ENCODE data around the gene GRIA3.

The GRIA3 gene

GRCh38 chrX:123392921-123393320, 208.8 kb downstream of the GRIA3 start:
- no peak for TF ChIP-seq CTCF (IDR thresholded peaks at IDR 0.05; ENCODE audit: poor library complexity, severe bottlenecking)
- Histone ChIP-seq H3K4me1 (ENCODE audit: insufficient read depth, poor library complexity, severe bottlenecking) (no peaks in the 10 kb centered on the region), H3K9me3 (ENCODE audit: severe bottlenecking) (no peaks in the 10 kb centered on the region), H3K36me3 (ENCODE audit: low read depth) (no peaks in the 10 kb centered on the region), H3K4me3 (ENCODE audit: severe bottlenecking) (no peak overlapping the region), H3K27me3 (ENCODE audit: insufficient read depth, poor library complexity, severe bottlenecking) (no peaks in the 10 kb centered on the region), H3K27ac (ENCODE audit: poor library complexity, severe bottlenecking) (no peak overlapping the region)
- ATAC-seq (ENCODE audit: low read depth) (no peak), DNase-seq (ENCODE audit: low spot score) (no peak)

GRCh38 chrX:123399709-123400108, 215.6 kb downstream of the GRIA3 start:
- Histone ChIP-seq H3K36me3 (ENCODE audit: low read depth) (no peaks in the 10 kb centered on the region), H3K9me3 (ENCODE audit: severe bottlenecking) (no peaks in the 10 kb centered on the region), H3K27me3 (ENCODE audit: insufficient read depth, poor library complexity, severe bottlenecking) (no peaks in the 10 kb centered on the region), H3K4me3 (ENCODE audit: severe bottlenecking) (no peak overlapping the region), H3K27ac (ENCODE audit: poor library complexity, severe bottlenecking) (no peak overlapping the region), H3K4me1 (ENCODE audit: insufficient read depth, poor library complexity, severe bottlenecking) (no peaks in the 10 kb centered on the region)
- no peak for ATAC-seq (ENCODE audit: low read depth)
- TF ChIP-seq CTCF (IDR thresholded peaks at IDR 0.05; ENCODE audit: poor library complexity, severe bottlenecking): no peak
- no peak for DNase-seq (ENCODE audit: low spot score)

- no peak for DNase-seq (ENCODE audit: low spot score)
- no peaks in the 10 kb centered on the region for H3K4me1 ChIP-seq (ENCODE audit: insufficient read depth, poor library complexity, severe bottlenecking)
- H3K27ac ChIP-seq (ENCODE audit: poor library complexity, severe bottlenecking): no peak overlapping the region
- H3K36me3 ChIP-seq (ENCODE audit: low read depth): no peaks in the 10 kb centered on the region
- no peaks in the 10 kb centered on the region for H3K27me3 ChIP-seq (ENCODE audit: insufficient read depth, poor library complexity, severe bottlenecking)
- no peaks in the 10 kb centered on the region for H3K9me3 ChIP-seq (ENCODE audit: severe bottlenecking)
- ATAC-seq (ENCODE audit: low read depth): no peak
- no peak for TF ChIP-seq CTCF (IDR thresholded peaks at IDR 0.05; ENCODE audit: poor library complexity, severe bottlenecking)
- H3K4me3 ChIP-seq (ENCODE audit: severe bottlenecking): no peak overlapping the region
Measured at GRCh38 chrX:123405231-123405630, 221.2 kb downstream of the GRIA3 start.

- no peaks in the 10 kb centered on the region for H3K4me1 ChIP-seq (ENCODE audit: insufficient read depth, poor library complexity, severe bottlenecking)
- no peaks in the 10 kb centered on the region for H3K27me3 ChIP-seq (ENCODE audit: insufficient read depth, poor library complexity, severe bottlenecking)
- no peak overlapping the region for H3K4me3 ChIP-seq (ENCODE audit: severe bottlenecking)
- no peak overlapping the region for H3K27ac ChIP-seq (ENCODE audit: poor library complexity, severe bottlenecking)
- ATAC-seq (ENCODE audit: low read depth): no peak
- DNase-seq (ENCODE audit: low spot score): no peak
- H3K36me3 ChIP-seq (ENCODE audit: low read depth): no peaks in the 10 kb centered on the region
- H3K9me3 ChIP-seq (ENCODE audit: severe bottlenecking): no peaks in the 10 kb centered on the region
- TF ChIP-seq CTCF (IDR thresholded peaks at IDR 0.05; ENCODE audit: poor library complexity, severe bottlenecking): no peak
Measured at GRCh38 chrX:123408821-123409737, 225.0 kb downstream of the GRIA3 start.

- DNase-seq (ENCODE audit: low spot score): no peak
- Histone ChIP-seq H3K4me1 (ENCODE audit: insufficient read depth, poor library complexity, severe bottlenecking) (peaks cover 15% of the 10 kb centered on the region), H3K27me3 (ENCODE audit: insufficient read depth, poor library complexity, severe bottlenecking) (no peaks in the 10 kb centered on the region), H3K36me3 (ENCODE audit: low read depth) (no peaks in the 10 kb centered on the region), H3K27ac (ENCODE audit: poor library complexity, severe bottlenecking) (no peak overlapping the region), H3K9me3 (ENCODE audit: severe bottlenecking) (no peaks in the 10 kb centered on the region), H3K4me3 (ENCODE audit: severe bottlenecking) (no peak overlapping the region)
- peak; percentile 48 for TF ChIP-seq CTCF (IDR thresholded peaks at IDR 0.05; ENCODE audit: poor library complexity, severe bottlenecking)
- ATAC-seq (ENCODE audit: low read depth): no peak
Measured at GRCh38 chrX:123422875-123423274, 238.8 kb downstream of the GRIA3 start.
